ENCODE measurements around the gene KIAA1586.

GRCh38 chr6:57004292-57004691 is 42.2 kb upstream of the KIAA1586 start:
- TF ChIP-seq CTCF (IDR thresholded peaks at IDR 0.05) (no peak), POLR2A (IDR thresholded peaks at IDR 0.05; ENCODE audit: low read depth) (no peak), POLR2AphosphoS5 (IDR thresholded peaks at IDR 0.05) (no peak), EP300 (IDR thresholded peaks at IDR 0.05) (no peak)

All from esophagus muscularis mucosa (tissue), 4 donors.